ENCODE results near the gene CKLF.
"Not testable (repeated sequence)": the region's sequence is repeated elsewhere in the genome, so short reads cannot be mapped to it uniquely, and the experiment has no call there.

CKLF gene

GRCh38 chr16:66563574-66564334 is 11.4 kb downstream of the CKLF start:
- Histone ChIP-seq H3K27me3 (ENCODE audit: insufficient read depth, low read length) (no peaks in the 10 kb centered on the region), H3K36me3 (ENCODE audit: insufficient read depth, low read depth, low read length) (peaks cover 9% of the 10 kb centered on the region), H3K4me3 (ENCODE audit: low read length) (no peak overlapping the region), H3K9ac (ENCODE audit: low read depth, low read length) (no peak overlapping the region), H3K9me3 (ENCODE audit: insufficient read depth, low read depth, low read length) (no peaks in the 10 kb centered on the region), H3K4me1 (ENCODE audit: insufficient read depth, low read length) (no peaks in the 10 kb centered on the region), H3K27ac (ENCODE audit: low read length) (no peak overlapping the region)

- H3K27me3 ChIP-seq (ENCODE audit: insufficient read depth, low read length), result no peaks in the 10 kb centered on the region
- H3K9ac ChIP-seq (ENCODE audit: low read depth, low read length), result no peak within 1 kb of the TSS
- H3K27ac ChIP-seq (ENCODE audit: low read length), result no peak within 1 kb of the TSS
Measured at GRCh38 chr16:66566051-66566901, 13.9 kb downstream of the CKLF start, which contains the start of gene CMTM1. Gene CMTM1, plus strand, starts transcription at chr16:66566439. Its CDS starts 75 bp downstream, at chr16:66566514.

GRCh38 chr16:66567270-66567669 is 14.9 kb downstream of the CKLF start:
- H3K4me1 ChIP-seq (ENCODE audit: insufficient read depth, low read length); H3K9me3 ChIP-seq (ENCODE audit: insufficient read depth, low read depth, low read length); H3K9ac ChIP-seq (ENCODE audit: low read depth, low read length); H3K4me3 ChIP-seq (ENCODE audit: low read length); H3K27me3 ChIP-seq (ENCODE audit: insufficient read depth, low read length); H3K27ac ChIP-seq (ENCODE audit: low read length); H3K36me3 ChIP-seq (ENCODE audit: insufficient read depth, low read depth, low read length): not testable (repeated sequence)

More at GRCh38 chr16:66566051-66566901, 13.9 kb downstream of the CKLF start, which contains the start of gene CMTM1:
- H3K4me3 ChIP-seq (ENCODE audit: low read length), result no peak within 1 kb of the TSS
- no peaks in the 10 kb centered on the region for H3K4me1 ChIP-seq (ENCODE audit: insufficient read depth, low read length)
- H3K36me3 ChIP-seq (ENCODE audit: insufficient read depth, low read depth, low read length), result peaks cover 9% of the 10 kb centered on the region
- H3K9me3 ChIP-seq (ENCODE audit: insufficient read depth, low read depth, low read length), result no peaks in the 10 kb centered on the region

DNA sequence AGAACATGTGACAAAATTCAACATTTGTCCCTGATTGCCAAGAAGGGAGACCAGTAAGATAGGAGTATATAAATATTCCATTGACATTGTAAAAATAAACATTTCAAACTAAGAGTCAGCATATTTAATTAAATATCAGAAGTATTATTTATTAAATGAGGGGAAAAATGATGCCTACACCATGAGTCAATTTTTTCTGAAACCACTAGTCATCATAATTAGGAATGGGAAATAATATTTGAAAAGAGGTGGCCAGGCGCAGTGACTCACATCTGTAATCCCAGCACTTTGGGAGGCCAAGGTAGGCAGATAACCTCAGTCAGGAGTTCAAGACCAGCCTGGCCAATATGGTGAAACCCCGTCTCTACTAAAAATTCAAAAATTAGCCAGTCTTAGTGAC is 16.0 kb downstream of the CKLF start:
- no peaks in the 10 kb centered on the region for H3K27me3 ChIP-seq (ENCODE audit: insufficient read depth, low read length)

GRCh38 chr16:66569131-66569530 is 16.8 kb downstream of the CKLF start:
- Histone ChIP-seq H3K4me3 (ENCODE audit: low read length) (no peak overlapping the region), H3K27ac (ENCODE audit: low read length) (no peak overlapping the region), H3K4me1 (ENCODE audit: insufficient read depth, low read length) (no peaks in the 10 kb centered on the region), H3K27me3 (ENCODE audit: insufficient read depth, low read length) (no peaks in the 10 kb centered on the region), H3K9me3 (ENCODE audit: insufficient read depth, low read depth, low read length) (no peaks in the 10 kb centered on the region), H3K9ac (ENCODE audit: low read depth, low read length) (no peak overlapping the region), H3K36me3 (ENCODE audit: insufficient read depth, low read depth, low read length) (no peaks in the 10 kb centered on the region; the same call in 1 of the 2 replicates)

More for the DNA sequence above, 16.0 kb downstream of the CKLF start:
- Histone ChIP-seq H3K36me3 (ENCODE audit: insufficient read depth, low read depth, low read length) (peaks cover 6% of the 10 kb centered on the region), H3K27ac (ENCODE audit: low read length) (no peak overlapping the region), H3K4me3 (ENCODE audit: low read length) (no peak overlapping the region), H3K9ac (ENCODE audit: low read depth, low read length) (no peak overlapping the region), H3K4me1 (ENCODE audit: insufficient read depth, low read length) (no peaks in the 10 kb centered on the region), H3K9me3 (ENCODE audit: insufficient read depth, low read depth, low read length) (no peaks in the 10 kb centered on the region)

- Histone ChIP-seq H3K36me3 (ENCODE audit: insufficient read depth, low read depth, low read length) (no peaks in the 10 kb centered on the region; the same call in 1 of the 2 replicates), H3K27ac (ENCODE audit: low read length) (no peak overlapping the region), H3K9ac (ENCODE audit: low read depth, low read length) (no peak overlapping the region), H3K27me3 (ENCODE audit: insufficient read depth, low read length) (no peaks in the 10 kb centered on the region), H3K9me3 (ENCODE audit: insufficient read depth, low read depth, low read length) (no peaks in the 10 kb centered on the region), H3K4me1 (ENCODE audit: insufficient read depth, low read length) (no peaks in the 10 kb centered on the region), H3K4me3 (ENCODE audit: low read length) (no peak overlapping the region)
Measured at GRCh38 chr16:66569827-66570405, 17.5 kb downstream of the CKLF start.

DNA sequence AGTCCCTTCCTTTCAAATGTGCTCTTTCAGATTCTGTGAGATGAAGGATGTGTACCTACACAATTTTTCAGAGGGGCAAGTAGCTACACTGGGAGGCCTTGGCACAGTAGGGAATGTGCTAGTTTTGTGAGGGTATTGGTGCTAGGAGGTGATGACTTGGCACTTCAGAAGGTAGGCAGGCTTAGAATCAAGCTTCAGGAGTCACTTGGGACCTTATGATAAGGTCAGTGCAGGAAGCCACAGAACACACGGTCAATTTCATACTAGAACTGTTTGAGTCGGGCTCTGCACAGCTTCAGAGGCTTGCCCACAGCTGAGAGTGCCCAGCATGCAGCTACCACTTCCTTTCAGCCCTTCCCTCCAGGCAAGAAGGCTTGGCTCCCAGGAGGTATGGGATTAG is 20.0 kb downstream of the CKLF start:
- no peaks in the 10 kb centered on the region for H3K9me3 ChIP-seq (ENCODE audit: insufficient read depth, low read depth, low read length)
- no peak overlapping the region for H3K27ac ChIP-seq (ENCODE audit: low read length)
- H3K9ac ChIP-seq (ENCODE audit: low read depth, low read length), result no peak overlapping the region
- H3K27me3 ChIP-seq (ENCODE audit: insufficient read depth, low read length), result peaks cover 6% of the 10 kb centered on the region; the same call in 1 of the 2 replicates
- no peaks in the 10 kb centered on the region for H3K36me3 ChIP-seq (ENCODE audit: insufficient read depth, low read depth, low read length)
- H3K4me1 ChIP-seq (ENCODE audit: insufficient read depth, low read length), result no peaks in the 10 kb centered on the region
- no peak overlapping the region for H3K4me3 ChIP-seq (ENCODE audit: low read length)

GRCh38 chr16:66574081-66574480 is 21.7 kb downstream of the CKLF start:
- Histone ChIP-seq H3K4me1 (ENCODE audit: insufficient read depth, low read length) (peaks cover 3% of the 10 kb centered on the region; the same call in 1 of the 2 replicates), H3K27me3 (ENCODE audit: insufficient read depth, low read length) (peaks cover 23% of the 10 kb centered on the region; the same call in 1 of the 2 replicates), H3K9ac (ENCODE audit: low read depth, low read length) (no peak overlapping the region), H3K9me3 (ENCODE audit: insufficient read depth, low read depth, low read length) (no peaks in the 10 kb centered on the region), H3K4me3 (ENCODE audit: low read length) (no peak overlapping the region), H3K36me3 (ENCODE audit: insufficient read depth, low read depth, low read length) (no peaks in the 10 kb centered on the region), H3K27ac (ENCODE audit: low read length) (no peak overlapping the region)

DNA sequence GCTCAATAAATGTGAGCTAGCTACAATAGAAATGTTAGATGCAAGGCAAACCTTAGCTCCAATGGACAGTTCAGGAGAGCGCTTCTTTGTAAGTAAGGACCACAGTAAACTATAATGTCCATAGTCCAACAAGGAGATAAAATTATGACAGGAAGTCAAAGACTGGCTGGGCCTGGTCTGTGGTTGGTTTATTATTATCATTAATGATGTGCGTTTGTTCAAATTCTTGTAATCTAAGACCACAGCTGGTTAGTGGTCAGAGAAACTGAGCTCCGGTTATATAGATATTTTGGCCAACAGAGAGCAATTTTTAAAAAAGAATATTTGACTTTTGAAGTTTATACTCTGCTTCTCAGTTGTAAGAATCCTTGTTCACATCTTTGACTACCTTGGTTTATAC is 22.2 kb downstream of the CKLF start:
- Histone ChIP-seq H3K27ac (ENCODE audit: low read length) (no peak overlapping the region), H3K9ac (ENCODE audit: low read depth, low read length) (no peak overlapping the region), H3K4me3 (ENCODE audit: low read length) (no peak overlapping the region), H3K4me1 (ENCODE audit: insufficient read depth, low read length) (peaks cover 3% of the 10 kb centered on the region; the same call in 1 of the 2 replicates), H3K36me3 (ENCODE audit: insufficient read depth, low read depth, low read length) (no peaks in the 10 kb centered on the region), H3K27me3 (ENCODE audit: insufficient read depth, low read length) (peaks cover 28% of the 10 kb centered on the region; the same call in 1 of the 2 replicates), H3K9me3 (ENCODE audit: insufficient read depth, low read depth, low read length) (no peaks in the 10 kb centered on the region)

DNA sequence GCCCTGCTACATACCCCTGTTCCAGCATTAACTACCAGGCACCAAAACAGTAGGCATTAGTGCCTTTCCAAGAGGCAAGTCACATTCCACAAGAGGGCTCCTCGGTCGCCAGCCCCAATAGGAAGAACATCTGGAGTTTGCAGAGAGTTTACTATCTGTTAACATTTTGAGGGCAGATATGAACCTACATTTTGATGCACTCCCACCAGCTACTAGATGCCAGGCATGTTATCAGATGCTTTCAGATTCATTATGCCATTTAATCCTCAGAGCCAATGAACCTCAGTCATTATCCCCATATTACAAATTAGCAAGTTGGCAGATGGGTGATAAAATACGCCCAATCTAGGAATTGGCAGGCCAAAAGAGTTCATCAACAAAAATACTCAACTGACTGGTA is 22.7 kb downstream of the CKLF start:
- Histone ChIP-seq H3K27me3 (ENCODE audit: insufficient read depth, low read length) (peaks cover 33% of the 10 kb centered on the region; the same call in 1 of the 2 replicates), H3K4me1 (ENCODE audit: insufficient read depth, low read length) (peaks cover 4% of the 10 kb centered on the region), H3K36me3 (ENCODE audit: insufficient read depth, low read depth, low read length) (no peaks in the 10 kb centered on the region), H3K9ac (ENCODE audit: low read depth, low read length) (no peak overlapping the region), H3K9me3 (ENCODE audit: insufficient read depth, low read depth, low read length) (no peaks in the 10 kb centered on the region), H3K4me3 (ENCODE audit: low read length) (no peak overlapping the region), H3K27ac (ENCODE audit: low read length) (no peak overlapping the region)

- peaks cover 17% of the 10 kb centered on the region for H3K4me1 ChIP-seq (ENCODE audit: insufficient read depth, low read length)
- no peaks in the 10 kb centered on the region for H3K9me3 ChIP-seq (ENCODE audit: insufficient read depth, low read depth, low read length)
- H3K9ac ChIP-seq (ENCODE audit: low read depth, low read length), result no peak overlapping the region
- H3K27ac ChIP-seq (ENCODE audit: low read length), result no peak overlapping the region
- H3K4me3 ChIP-seq (ENCODE audit: low read length), result no peak overlapping the region
- H3K27me3 ChIP-seq (ENCODE audit: insufficient read depth, low read length), result peaks cover 37% of the 10 kb centered on the region; the same call in 1 of the 2 replicates
- no peaks in the 10 kb centered on the region for H3K36me3 ChIP-seq (ENCODE audit: insufficient read depth, low read depth, low read length)
Measured at GRCh38 chr16:66576296-66576695, 23.9 kb downstream of the CKLF start.

Data from iPS-20b (cell line).